GM04504 (cell line): ENCODE data around the gene PRCC.

Experiments used
- DNase-seq: peaks from one replicate; pipeline ENCODE4 v3.0.0-alpha.2; 2012; ENCODE audit warnings: low read depth

PRCC gene, protein sequence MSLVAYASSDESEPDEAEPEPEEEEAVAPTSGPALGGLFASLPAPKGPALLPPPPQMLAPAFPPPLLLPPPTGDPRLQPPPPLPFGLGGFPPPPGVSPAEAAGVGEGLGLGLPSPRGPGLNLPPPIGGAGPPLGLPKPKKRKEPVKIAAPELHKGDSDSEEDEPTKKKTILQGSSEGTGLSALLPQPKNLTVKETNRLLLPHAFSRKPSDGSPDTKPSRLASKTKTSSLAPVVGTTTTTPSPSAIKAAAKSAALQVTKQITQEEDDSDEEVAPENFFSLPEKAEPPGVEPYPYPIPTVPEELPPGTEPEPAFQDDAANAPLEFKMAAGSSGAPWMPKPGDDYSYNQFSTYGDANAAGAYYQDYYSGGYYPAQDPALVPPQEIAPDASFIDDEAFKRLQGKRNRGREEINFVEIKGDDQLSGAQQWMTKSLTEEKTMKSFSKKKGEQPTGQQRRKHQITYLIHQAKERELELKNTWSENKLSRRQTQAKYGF

DNA sequence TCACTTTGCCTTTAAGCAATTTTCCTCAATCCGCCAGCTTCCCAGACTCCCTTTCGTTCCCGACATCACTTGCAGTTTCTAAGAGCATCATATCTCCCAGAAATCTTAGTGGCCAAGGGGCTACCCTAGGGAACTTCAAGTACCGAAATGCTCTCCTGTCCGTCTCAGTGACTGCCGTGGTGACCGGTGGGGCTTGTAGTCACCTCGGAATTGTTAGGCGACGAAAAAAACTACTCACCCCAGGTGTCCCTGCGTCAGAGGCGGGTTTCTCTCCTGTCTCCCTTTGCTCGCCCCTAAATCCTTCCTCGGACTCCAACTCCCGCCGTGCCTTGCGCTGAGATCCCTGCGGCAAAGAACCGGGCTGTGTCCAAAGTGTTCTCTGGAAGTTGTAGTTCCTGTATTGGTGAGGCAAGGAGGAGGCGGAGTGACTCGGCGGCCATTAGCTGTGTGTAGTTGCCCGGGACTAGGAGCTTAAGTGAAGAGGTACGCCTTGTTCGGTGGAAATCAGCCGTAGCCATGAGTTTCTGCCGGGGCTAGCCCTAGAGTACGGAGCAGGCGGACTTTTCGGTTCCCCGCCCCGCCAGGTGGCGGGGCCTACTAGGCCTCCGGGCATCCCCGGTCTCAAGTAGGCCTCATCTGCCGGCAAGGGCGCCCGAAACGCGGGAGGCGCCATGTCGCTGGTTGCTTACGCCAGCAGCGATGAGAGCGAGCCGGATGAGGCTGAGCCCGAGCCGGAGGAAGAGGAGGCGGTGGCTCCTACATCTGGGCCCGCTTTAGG lies at the start of gene PRCC:
Gene PRCC (plus strand): TSS at position 435 of the 778 bp plus-strand sequence. CDS start 237 bp downstream, at position 672.
- peak; percentile 100 for DNase-seq

DNA sequence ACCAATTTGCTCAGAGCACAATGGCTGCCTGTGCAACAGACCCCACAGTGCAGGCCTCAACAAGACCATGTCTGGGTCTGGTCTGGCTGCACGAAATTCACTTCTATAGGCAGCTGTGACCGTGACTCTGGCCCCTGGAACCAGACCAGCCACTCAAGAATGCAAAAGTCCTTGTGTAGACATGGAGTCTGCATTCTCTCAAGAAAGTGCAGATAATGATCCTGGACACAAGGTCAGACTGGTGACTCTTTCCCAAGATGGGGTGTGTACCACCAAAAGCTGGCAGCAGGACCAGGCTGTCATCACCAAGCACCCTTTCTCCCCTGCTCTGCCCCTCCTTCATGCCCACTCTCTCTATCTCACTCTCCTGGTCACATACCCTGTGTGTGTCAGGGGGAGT lies 46.2 kb upstream of the PRCC start:
- no peak for DNase-seq

DNA sequence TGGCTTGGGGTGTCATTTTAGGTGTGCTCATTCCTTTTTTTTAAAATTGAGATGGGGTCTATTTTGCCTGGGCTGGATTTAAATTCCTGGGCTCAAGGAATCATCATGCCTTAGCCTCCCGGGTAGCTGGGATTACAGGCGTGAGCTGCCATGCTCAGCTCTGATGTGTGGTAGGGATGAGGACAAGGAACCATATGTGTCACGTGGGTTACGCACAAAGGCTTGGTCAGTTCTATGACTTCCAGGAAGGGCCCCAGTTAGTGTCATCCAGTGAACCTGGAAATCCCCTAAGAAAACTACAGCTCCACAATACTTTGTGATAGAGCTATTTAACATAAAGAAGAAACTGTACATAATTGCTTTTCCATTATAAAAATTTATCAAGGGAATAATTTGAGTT lies 45.8 kb upstream of the PRCC start:
- no peak for DNase-seq

DNA sequence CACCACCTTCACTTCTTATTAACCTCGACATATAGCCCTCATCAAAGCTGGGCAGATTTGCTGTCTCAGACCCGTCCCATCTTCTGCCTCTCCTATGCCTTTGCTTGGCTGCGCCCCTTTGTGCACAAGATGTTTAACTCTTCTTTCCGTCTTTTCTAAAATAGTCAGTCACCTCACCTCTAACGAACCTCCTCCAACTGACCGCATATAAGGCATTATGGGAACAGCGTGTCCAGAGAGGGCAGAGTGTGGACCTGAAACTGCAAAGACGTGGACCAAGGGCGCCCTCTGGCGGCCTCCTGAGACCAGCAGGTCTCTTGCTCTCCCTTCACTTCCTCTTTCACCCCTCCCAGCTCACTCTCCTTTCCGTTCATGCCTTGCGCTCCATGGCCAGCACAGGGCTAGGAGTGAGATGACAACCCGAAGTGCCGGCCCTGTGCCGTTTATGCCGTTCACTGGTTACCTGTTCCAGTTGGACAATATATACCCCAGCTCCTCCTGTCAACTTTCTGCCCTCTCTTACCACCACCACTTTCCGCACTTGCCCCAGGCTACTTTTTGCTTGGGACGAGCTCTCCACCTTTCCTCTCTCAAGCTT lies 41.6 kb upstream of the PRCC start:
- peak; percentile 79 for DNase-seq

DNA sequence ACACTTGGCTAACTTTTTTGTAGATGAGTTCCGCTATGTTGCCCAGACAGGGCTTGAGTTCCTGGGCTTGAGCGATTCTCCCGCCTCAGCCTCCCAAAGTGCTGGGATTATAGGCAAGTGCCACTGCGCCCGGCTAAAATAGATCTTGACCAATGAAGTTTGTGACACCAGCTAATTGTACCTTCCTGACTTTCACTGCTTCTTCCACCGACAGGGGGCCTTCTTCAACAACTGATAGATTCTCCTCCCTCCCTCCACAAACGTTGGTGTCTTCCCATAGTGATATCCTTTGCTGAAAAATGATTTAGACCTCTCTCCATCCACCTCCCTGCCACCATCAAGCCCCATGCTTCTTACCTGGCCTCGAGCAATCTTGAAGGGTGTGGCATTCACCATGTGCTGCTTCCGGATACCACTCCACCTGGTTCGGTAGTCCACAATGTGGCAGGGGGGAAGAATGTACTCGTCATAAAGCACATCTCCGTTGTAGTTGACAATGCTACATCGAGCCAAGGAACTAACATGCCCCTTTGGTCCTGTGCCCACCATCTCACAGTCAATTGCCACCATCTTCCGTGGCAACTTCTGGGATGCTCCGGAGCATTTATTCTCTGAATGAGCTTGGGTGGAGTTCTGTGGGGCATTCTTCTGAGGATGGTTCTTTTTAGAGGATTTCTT lies 40.6 kb upstream of the PRCC start:
- no peak for DNase-seq

DNA sequence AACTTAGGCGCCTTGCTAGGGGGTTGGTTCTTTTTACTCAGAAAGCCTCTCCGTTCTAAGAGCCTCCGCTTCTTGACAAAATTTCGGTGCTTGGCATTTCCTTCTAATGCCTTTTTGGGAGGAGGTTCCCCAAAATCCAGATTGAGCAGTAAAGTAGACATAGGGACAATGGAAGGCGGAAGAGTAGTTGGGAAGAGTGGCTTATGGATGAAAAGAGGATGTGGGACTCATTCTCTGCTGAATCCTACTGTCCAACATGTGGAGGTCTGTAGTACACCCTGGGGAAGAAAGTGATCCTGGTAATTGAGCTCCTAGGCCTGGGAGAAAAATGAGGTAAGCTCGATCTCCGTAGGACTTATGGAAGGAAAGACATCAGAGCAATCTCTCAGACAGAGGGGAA lies 39.8 kb upstream of the PRCC start:
- no peak for DNase-seq

DNA sequence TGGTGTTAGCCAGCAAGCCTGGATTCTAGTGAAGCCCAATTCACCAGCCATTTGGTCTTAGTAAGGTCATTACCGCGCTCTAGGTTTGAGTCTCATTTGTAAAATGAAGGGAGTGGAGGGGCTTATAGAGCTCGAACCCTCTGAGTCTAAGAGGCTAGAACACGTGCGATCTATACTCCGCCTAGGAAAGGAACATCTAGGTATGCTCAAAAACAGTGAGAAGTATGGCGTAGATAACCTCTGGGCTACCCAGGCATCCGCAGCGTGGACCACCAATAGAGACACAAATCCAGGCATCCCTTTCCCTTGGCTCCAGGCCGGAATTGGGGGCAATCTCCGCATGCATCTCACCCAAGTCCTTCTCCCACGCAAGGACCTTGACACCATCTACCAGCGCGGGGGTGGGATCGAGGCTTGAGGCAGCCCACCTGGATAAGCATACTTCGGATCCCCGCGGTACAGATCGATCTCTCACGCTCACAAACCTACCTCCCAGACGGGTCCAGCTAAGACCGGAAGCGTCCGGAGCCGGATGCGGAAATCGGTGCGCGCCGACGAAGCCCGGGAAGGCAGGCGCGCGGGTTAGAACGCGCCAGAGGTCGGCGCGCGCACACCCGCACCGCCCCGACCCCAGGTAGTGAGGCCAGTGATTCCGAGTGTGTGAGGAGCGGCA lies 39.3 kb upstream of the PRCC start, which contains the start of gene METTL25B:
Gene METTL25B (plus strand): TSS at position 544 of the 673 bp plus-strand sequence. CDS start 636 bp downstream, outside the sequence.
- no peak for DNase-seq

DNA sequence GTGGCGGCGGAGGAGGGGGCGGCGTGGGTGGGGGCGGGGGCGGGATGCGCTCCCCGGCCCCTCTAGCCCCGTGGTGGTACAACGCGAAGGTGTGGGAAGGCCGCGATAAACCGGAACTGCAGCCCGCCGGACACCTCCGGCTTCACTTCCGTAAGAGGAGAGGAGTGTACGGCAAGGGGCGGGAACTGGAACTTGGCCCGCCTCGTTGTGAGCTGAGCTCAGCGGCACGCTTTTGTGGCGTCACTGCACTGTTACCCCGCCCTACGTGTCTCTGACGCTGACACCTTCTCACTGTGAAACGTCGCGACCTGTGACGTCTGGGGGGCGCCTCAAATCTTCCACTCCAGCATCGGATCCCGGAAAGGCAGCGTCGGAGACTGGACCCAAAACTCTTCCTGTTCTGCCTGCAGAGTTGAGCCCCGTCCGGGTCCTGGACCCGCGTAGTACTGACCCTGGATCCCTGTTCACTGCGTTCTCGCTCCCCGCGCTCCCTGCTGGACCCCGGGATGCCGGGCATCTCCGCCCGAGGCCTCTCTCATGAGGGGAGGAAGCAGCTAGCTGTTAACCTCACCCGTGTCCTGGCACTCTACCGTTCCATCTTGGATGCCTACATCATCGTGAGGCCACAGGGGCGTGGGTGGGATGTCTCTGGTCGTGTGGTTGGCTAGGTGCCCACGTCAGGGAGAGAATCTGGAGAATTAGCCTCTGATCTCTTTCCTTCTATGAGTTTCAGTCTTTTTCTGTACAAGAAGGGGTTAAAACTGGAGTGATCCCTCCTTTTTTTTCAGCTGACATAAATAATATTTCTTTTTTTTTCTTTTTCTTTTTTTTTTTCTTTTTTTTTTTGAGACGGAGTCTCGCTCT lies 38.5 kb upstream of the PRCC start, which contains the start of gene ISG20L2:
Gene ISG20L2 (minus strand): TSS at position 168 of the 864 bp plus-strand sequence. CDS start 1,114 bp downstream, outside the sequence.
- peak; percentile 93 for DNase-seq

DNA sequence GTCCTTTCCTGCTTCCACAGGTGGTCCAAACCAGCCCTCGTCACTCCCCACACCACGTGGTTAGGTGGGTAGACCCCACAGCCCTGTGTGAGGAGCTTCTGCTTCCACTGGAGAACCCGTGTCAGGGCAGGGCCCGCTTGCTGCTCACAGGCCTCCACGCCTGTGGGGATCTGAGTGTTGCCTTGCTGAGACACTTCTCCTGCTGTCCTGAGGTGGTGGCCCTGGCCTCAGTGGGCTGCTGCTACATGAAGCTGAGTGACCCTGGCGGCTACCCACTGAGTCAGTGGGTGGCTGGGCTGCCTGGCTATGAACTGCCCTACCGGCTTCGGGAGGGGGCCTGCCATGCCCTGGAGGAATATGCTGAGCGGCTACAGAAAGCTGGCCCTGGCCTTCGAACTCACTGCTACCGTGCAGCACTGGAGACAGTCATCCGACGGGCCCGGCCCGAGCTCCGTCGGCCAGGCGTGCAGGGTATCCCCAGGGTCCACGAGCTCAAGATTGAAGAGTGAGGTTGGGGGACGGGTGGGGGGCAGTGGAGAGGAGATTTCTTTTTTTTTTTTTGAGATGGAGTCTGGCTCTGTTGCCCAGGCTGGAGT lies 33.2 kb upstream of the PRCC start:
- no peak for DNase-seq

DNA sequence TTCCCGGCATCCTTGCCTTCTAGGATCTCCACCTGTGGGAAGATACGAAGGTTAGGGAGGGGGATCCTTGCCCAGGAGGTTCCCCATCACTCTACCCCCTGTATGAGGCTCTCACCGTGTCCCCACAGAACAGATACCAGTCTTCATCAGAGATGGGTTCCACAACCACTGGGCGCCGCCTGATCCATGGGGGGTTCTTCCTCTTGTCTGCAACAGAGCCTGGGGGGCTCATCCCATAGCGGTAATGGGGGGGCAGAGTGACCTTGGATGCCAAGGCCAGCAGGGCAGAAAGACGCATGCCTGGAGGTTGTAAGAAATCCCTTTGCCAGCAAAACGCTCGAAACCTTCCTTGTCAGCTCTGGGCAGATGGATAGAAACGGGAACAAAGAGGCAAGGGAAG lies 28.9 kb upstream of the PRCC start:
- DNase-seq, result no peak

DNA sequence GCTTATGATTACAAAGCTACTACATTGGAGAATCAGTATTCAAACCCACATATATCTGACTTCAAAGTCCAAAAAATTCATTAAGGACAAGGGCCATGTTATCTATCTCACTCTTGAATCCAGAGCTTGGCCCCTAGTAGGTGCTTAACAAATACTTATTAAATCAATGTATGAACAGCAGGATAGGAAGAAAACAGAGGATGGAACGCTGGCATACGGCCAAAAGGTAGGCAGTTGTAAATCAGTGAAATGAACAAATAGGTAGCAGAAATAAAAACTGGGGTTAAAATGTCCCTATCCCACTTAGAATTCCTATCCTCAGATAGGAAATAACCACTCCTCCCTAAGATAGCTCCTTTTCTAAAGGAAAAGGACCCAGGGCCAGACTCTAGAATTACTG lies 28.4 kb upstream of the PRCC start:
- no peak for DNase-seq

DNA sequence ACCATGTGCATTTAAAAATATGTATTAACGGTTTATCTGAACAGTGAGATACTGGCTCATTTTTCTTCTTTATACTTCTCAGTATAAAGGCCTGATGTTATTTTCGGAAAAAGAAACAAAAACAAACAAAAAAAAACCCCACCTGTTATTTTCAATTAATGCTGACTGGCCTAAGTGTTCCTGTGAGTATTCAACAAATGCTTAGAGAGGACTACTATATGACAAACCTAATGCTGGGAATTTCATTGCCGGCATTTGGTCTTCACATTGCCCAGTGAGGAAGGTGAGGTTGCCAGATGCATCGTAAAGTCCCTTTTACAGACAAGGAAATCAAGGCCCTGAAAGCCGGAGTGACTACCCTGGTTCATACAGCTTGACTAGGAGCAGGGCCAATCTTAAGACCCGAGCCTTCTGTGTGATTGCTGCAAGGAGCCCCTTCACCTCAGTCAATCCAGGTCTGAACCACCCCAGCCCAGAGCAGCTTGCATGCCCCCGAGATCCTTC lies 27.0 kb upstream of the PRCC start:
- DNase-seq, result no peak

DNA sequence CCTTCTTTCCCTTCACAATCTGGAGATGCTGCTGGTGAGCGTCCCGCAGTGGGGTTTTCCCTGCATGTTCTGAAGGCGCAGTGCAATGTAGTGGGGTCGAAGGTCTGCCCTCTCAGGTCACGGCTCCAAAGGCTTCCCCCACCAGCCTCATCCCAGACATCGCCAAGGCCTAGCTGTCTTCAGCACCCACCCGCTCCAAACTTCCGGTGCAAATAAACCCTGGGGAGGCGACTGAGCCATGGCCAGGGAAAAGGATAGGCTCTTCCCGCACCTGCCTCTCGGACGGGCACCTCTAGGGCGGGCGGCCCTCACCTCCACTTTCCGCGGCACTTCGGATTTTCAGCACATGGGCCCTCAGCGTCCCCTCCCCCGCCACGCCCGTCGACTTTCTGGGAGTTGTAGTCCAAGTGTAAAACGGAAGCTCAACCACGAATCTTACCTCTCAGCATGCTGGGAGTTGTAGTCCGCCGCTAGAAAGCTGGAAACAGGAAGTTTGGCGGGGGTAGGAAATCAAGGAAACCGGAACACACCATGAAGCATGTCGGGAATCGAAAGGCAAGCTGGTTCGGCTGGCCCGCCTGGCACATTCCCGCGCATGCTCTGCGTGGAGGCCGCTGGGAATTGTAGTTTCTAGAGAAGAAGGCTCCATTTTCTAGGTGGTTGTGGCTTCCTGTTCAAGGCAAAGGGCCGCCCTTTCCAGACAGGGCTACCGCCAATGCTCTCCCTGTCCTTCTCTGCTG lies 26.4 kb upstream of the PRCC start, which contains the start of gene MRPL24:
Gene MRPL24 (minus strand): TSS at position 348 of the 740 bp plus-strand sequence. CDS start 2,384 bp downstream, outside the sequence.
- DNase-seq, result peak; percentile 99

DNA sequence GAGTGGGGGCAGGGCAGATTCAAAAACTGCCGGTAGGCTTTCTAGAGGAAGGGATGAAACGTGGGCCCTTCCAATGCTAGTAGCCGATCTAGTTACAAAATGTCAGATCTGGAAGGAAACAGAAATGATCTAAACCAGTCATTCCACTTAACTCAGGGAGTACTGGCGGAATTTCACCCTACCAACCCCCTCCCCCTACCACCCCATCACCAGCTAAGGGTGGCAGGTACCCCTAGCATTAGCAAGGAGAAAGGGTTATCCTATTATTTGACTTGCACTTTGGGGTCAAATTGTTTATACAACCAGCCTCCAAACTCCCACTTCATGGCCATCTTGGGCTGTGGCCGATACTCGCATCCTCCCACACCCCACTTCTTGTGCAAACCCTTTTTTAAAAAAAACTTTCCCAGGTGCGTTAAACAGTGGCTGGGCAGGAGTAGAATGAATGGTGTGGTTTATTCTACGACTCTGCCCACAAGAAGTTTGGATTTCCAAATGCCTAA lies 25.8 kb upstream of the PRCC start:
- no peak for DNase-seq

DNA sequence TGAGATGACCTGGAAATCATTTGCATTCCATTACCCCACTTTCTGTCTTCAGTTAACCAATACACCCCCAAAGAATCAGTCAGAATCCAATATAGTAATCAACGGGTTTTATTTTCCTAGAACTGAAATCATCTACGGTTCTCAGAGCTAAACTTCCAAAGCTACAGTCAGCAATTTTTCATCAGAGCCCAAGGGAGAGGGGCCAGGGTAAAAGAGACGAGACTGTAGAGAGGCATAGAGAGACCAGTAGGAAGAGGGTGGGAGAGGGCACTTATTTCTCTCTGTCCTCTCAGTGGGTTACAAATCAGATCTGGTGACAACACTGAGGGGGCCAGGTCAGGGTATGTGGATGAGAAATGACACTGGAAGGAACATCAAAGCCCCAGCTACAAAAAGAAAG lies 25.3 kb upstream of the PRCC start:
- DNase-seq, result no peak

DNA sequence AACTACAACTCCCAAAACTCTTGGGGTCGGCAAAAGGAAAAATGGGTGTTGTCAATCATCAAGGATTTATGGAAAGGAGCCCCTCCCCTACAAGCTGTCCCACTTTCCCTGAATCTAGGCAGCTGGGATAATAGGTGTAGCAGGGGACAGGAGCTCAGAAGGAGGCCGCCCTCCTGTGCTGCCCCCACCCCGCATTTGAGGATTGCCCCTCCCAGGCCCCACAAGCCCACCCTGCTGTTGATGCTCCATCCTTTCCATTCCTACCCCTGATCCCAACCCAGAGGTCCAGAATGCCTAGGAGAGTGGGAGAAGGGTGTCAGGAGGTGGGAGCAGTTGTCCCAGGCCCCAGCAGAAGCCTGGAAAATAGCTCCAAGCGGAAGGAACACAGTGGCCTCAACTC lies 24.5 kb upstream of the PRCC start:
- DNase-seq, result no peak

DNA sequence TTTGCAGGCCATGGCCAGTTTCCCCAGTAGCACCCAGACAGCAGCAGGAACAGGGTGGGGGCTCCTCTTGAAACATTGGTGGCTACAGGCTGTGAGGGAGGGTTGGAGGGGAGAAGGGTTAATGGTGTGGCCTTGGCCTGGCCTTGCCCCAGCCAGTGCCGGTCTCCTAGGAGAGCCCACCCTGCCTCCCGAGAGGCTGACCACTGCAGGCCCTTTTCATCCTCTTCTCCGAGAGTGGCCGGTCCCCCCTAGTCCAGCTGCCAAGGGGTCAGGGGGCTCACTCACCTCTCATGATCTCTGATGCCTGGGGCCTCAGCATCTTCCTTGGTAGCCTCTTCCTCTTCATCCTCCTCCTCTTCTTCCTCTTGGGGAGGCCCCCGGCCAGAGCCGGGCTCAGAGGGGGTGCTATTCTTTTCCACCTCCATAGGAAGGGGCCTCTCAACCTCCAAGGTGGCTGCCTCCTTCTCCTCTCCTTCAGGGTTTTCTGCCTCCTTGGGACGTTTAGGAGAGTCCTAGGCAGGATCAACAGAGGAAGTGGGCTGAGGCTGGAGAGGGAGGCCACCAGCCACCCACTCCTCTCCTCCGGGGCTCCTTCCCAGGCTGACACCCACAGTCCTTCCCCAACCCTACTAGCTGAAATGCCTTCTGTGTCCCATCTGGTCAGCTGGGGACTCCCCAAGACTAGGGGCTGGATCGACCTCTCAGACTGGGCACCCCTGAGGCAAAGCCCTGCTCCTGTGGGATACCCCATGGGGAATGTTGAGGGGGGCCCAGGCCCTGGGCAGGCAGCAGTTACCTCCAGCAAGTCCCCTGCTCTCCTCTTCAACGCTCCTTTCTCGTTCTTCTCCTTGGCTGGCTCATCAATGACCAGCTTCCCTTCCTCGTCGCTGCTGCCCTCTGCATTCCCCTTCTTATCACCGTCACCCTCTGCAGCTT lies 23.7 kb upstream of the PRCC start:
- no peak for DNase-seq
